GM23338 (cell line): ENCODE measurements around the gene NXPE3.

Experiments used
- CTCF ChIP-seq, 2 experiments: fragments of 200-600 bp in 1 of 2; sonication (generic) in 1 of 2; conservative IDR thresholded peaks; 2 replicates each; pipeline versions ENCODE4 v1.5.1 to v1.6.1; 2016 to 2017; ENCODE audit warnings: antibody characterized with exemption in 2 of 2, low read depth in 2 of 2, mild to moderate bottlenecking in 2 of 2, moderate library complexity in 1 of 2
- EZH2 ChIP-seq: fragments of 200-600 bp; sonication (generic); IDR thresholded peaks from one replicate; pipeline ENCODE4 v1.8.0; 2017; ENCODE audit warnings: antibody characterized with exemption, mild to moderate bottlenecking, low read depth; ENCODE audit not compliant: unreplicated experiment
- EZH2phosphoT487 ChIP-seq: fragments of 200-600 bp; sonication (generic); IDR thresholded peaks from one replicate; pipeline ENCODE4 v1.8.1; 2018; ENCODE audit warnings: antibody characterized with exemption; ENCODE audit not compliant: unreplicated experiment
- NANOG ChIP-seq: IDR thresholded peaks from 2 replicates; pipeline ENCODE4 v1.6.1; 2016; ENCODE audit warnings: antibody characterized with exemption, borderline replicate concordance
- REST ChIP-seq: IDR thresholded peaks from one replicate; pipeline ENCODE4 v1.6.1; 2018; ENCODE audit warnings: antibody characterized with exemption; ENCODE audit not compliant: unreplicated experiment

- TF ChIP-seq EZH2 (no peak), CTCF (conservative IDR thresholded peaks at IDR 0.05; ENCODE audit: low read depth in 2 of 2) (no peak), REST (no peak), EZH2phosphoT487 (no peak), NANOG (no peak)
These were observed 44.5 kb downstream of the NXPE3 start for GRCh38 chr3:101823525-101823924.
